HUES48 (cell line): ENCODE data around the gene KMO.

Experiments
- H3K27ac ChIP-seq: one replicate; pipeline ENCODE4 v1.7.0; 2013; ENCODE audit warnings: low read depth, low read length, inconsistent platforms
- H3K27me3 ChIP-seq: 2 replicates; pipeline ENCODE4 v1.6.1; 2013; ENCODE audit warnings: mild to moderate bottlenecking, low read length; ENCODE audit not compliant: control insufficient read depth, insufficient read depth
- H3K36me3 ChIP-seq: 2 replicates; pipeline ENCODE4 v1.6.1; 2013; ENCODE audit warnings: low read length; ENCODE audit not compliant: control insufficient read depth, insufficient read depth
- H3K4me1 ChIP-seq: 2 replicates; pipeline ENCODE4 v1.6.1; 2013; ENCODE audit warnings: mild to moderate bottlenecking, low read length; ENCODE audit not compliant: control insufficient read depth, insufficient read depth
- H3K4me3 ChIP-seq: 2 replicates; pipeline ENCODE4 v1.5.1; 2013; ENCODE audit warnings: mild to moderate bottlenecking, low read depth, low read length
- H3K9ac ChIP-seq: 2 replicates; pipeline ENCODE4 v1.6.1; 2013; ENCODE audit warnings: mild to moderate bottlenecking, low read depth, low read length, moderate library complexity
- H3K9me3 ChIP-seq: 2 replicates; pipeline ENCODE4 v1.6.1; 2013; ENCODE audit warnings: low read length; ENCODE audit not compliant: control insufficient read depth, insufficient read depth

KMO gene

DNA sequence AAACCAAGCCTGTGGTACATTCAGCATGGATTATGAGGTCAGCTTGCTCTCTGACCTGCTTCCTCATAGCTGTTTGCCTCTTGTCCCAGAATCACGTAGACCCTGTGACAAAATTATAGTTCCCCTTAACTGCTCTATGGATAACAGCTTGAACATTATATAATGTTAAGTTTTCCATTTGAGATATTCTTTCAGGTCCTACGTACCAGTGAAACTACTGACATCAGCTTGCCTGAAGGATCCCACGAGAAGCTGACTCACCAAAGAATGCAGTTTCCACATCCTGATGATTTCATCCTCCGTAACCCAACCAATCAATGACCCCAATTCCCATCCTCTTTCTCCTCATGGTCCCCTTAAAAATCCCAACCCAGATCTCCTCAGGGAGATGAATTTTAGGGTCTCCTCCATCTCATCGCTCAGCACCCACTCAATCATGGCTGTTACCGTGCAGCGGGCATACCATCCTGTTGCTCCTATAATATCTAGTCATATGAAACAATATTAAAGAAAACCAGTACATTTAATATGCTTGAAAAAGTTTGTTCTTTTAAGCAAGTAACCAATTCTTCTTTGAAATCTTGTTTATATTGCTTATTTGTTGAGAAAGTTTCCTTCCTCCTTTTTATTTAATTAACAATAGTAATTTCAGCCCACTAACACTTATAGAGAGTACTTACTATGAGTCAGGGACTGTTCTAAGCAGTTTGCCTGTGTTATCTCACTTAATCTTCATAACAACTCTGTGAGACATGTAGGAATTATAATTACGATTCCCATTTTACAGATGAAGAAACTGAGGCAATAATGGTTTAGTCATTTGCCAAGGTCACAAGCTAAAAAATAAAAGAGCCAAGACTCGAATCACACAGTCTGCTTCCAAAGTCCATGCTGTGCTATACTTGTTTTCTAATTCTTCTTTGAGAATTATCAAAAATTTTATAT lies 80.6 kb downstream of the KMO start:
- no peaks in the 10 kb centered on the region for H3K9me3 ChIP-seq
- no peaks in the 10 kb centered on the region for H3K27me3 ChIP-seq
- no peaks in the 10 kb centered on the region for H3K36me3 ChIP-seq
- H3K9ac ChIP-seq, result no peak overlapping the region
- H3K4me3 ChIP-seq, result no peak overlapping the region
- H3K4me1 ChIP-seq, result no peaks in the 10 kb centered on the region
- H3K27ac ChIP-seq, result no peak overlapping the region

DNA sequence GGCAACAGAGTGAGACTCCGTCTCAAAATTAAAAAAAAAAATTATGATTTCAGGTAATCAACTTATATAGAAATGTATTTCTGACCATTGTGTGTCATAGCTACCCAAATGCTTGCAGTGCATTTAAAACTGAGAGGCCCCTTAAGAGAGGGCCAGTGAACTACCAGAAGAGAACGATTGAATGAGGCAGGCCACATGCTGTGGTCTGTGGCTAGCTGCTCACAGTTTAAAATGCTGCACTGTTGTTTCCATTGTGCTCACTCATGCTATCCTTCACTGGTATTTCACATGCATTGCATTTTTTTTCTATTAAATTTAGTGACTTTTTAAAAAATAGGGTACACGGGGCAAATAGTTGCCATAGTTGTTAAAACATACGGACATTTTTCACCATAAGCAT lies 82.0 kb downstream of the KMO start:
- Histone ChIP-seq H3K9me3 (no peaks in the 10 kb centered on the region), H3K36me3 (no peaks in the 10 kb centered on the region), H3K4me1 (no peaks in the 10 kb centered on the region), H3K4me3 (no peak overlapping the region), H3K9ac (no peak overlapping the region), H3K27me3 (no peaks in the 10 kb centered on the region), H3K27ac (no peak overlapping the region)

DNA sequence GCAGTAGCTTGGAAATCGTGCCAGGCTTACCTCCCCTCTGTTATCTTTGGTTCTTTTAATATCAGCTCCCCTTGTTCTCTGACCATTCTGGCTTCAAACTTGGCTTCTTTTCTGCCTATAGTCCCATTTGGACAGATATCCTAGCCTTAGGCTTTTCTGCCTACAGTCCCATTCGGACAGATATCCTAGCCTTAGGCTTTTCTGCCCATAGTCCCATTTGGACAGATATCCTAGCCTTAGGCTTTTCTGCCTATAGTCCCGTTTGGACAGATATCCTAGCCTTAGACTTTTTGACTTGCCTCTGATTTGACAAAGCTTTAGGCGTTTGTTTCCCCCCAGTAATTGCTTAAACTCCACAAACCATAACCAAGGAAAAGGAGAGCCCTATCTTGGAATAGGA lies 82.4 kb downstream of the KMO start:
- H3K4me1 ChIP-seq, result no peaks in the 10 kb centered on the region
- no peak overlapping the region for H3K9ac ChIP-seq
- no peaks in the 10 kb centered on the region for H3K9me3 ChIP-seq
- no peak overlapping the region for H3K27ac ChIP-seq
- no peaks in the 10 kb centered on the region for H3K27me3 ChIP-seq
- no peaks in the 10 kb centered on the region for H3K36me3 ChIP-seq
- H3K4me3 ChIP-seq, result no peak overlapping the region

DNA sequence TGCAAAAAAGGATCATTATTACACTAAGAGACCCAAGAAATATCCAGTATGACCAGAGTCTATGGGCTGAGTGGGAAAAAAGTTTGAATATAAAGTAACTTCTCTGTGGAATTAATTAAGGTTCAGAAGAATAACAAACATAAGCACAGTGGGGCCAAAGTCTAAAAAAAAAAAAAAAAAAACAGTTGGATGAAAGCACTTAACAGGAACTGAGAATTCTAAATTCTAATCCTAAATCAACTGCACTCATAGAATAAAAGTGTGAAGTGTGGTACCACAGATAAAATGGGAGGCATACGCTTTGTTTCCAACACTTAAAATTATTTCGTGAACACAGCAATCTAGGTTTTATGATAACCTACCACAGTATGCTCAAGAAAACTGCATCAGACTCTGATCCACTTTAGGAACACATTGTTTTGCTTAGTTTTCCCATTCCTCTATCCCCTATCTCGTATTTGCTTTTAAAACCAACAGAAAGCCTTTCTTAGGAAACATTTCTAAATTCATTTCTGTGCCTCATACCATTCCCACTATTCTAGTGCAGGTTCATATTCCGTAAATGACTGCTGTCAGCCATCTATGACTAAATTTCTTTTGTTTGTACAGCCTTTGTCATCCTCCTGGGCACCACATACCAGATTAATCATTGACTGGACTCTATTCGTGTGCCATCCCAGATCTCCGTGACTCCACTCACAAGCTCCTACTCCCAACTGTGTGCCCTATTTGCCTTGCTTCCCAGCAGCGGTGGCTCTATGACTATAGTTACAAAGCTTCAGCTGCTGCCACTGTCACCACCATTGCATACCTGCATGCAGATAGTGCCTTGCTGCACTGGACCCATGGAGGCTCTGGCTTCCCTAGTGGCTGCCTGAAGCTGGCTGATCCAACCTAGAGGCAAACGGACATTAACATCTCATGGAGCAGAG lies 83.1 kb downstream of the KMO start:
- Histone ChIP-seq H3K36me3 (no peaks in the 10 kb centered on the region), H3K27ac (no peak overlapping the region), H3K4me3 (no peak overlapping the region), H3K4me1 (no peaks in the 10 kb centered on the region), H3K27me3 (no peaks in the 10 kb centered on the region), H3K9ac (no peak overlapping the region), H3K9me3 (no peaks in the 10 kb centered on the region)

DNA sequence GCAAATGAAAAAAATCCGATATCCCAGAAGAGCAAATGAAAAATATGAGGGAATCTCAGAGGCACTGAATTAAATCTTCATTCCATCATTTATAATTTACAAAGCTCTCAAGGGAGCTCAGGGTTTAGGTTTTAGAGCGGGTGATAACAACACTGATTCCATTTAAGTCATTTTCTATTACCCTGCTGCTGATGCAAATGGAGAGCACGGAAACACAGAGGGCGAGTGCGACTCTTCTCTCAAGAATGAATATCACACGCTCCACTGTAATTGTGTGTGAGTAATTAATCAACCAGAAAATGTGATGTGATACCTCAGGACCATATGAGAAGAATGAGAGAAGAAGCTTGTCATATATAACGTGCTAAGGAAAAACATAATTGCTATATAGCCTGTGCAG lies 85.2 kb downstream of the KMO start:
- Histone ChIP-seq H3K36me3 (no peaks in the 10 kb centered on the region), H3K27ac (no peak overlapping the region), H3K4me1 (no peaks in the 10 kb centered on the region), H3K9me3 (no peaks in the 10 kb centered on the region), H3K4me3 (no peak overlapping the region), H3K27me3 (no peaks in the 10 kb centered on the region), H3K9ac (no peak overlapping the region)

DNA sequence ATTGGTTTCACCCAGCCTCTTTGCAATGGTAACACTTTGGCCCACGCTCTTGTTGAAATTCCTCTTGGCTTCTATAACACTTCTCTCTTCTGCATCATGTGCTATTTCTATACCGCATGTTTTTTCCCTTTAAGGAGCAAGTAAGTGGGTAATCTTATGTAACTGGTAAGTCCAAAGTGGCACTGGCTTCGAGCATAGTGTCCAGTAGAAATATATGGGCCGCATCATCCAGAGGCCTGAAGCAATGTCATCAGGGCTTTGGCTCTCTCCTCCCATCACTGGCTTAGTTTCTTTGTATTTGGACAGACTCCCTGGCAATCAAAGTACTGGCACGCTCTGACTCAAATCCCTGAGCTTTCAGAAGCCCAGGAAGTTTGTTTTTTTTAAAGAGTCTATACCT lies 90.5 kb downstream of the KMO start:
- H3K4me1 ChIP-seq, result peaks cover 4% of the 10 kb centered on the region; the same call in 1 of the 2 replicates
- no peaks in the 10 kb centered on the region; the same call in 1 of the 2 replicates for H3K36me3 ChIP-seq
- no peaks in the 10 kb centered on the region for H3K27me3 ChIP-seq

DNA sequence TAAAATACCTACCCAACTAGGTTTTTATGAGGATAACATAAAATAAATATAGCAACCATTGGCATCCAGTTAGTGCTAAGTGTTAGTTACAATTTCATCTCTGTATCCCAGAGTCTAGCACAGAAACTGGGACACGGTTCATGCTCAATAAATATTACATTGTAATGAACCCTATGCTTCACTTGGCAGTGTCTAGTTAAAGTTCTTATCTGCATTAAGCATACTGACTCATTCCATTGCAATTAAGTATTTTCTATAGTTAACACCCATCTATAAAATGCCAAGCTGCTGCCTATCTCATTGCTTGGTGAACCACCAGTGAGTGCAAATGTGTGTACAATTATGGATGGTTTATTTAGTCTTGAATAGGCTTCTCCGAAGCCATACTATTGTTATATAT lies 92.8 kb downstream of the KMO start:
- Histone ChIP-seq H3K36me3 (no peaks in the 10 kb centered on the region; the same call in 1 of the 2 replicates), H3K4me1 (peaks cover 7% of the 10 kb centered on the region; the same call in 1 of the 2 replicates), H3K27ac (no peak overlapping the region), H3K9me3 (no peaks in the 10 kb centered on the region), H3K9ac (no peak overlapping the region), H3K4me3 (no peak overlapping the region), H3K27me3 (no peaks in the 10 kb centered on the region)

More for the DNA sequence above, 90.5 kb downstream of the KMO start:
- no peaks in the 10 kb centered on the region for H3K9me3 ChIP-seq
- no peak overlapping the region for H3K4me3 ChIP-seq
- H3K9ac ChIP-seq, result no peak overlapping the region
- no peak overlapping the region for H3K27ac ChIP-seq

DNA sequence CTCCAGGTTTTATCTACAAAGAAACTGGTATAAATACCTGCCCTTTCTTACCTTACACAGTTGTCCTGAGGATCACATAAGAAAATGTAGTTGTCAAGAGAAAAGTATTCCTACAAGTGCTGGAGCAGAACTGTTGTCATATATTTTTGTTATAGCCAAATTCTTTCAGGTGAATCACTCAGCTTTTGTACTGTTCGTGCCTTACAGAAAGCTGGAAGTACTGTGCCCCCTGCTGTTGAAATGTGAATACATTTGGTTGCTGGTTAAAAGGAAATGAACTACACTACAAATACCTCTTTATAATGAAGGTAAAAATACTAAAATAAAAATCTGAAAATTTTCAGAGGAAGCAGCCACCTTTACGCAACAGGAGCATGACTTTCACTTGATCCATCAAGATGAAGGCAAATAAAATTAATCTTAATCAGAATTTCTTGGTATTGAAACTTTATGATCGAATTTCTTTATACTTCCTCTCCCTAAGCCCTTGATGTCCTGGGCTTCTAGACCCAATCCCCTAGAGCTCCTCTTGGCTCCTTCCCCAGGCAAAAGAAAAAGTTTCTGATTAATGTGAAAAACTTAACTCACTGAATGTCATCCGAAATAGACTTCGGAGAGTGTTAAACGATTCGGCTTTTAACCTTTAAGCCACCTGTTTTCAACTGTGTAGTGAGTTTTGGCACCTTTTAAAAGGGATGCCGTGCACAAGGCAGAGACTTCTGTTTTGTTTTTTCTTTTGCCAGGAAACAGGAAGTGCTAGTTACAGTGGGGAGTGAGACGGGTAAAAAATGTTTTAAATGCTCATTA lies 95.5 kb downstream of the KMO start:
- Histone ChIP-seq H3K4me1 (peaks cover 11% of the 10 kb centered on the region), H3K9ac (no peak overlapping the region), H3K27me3 (no peaks in the 10 kb centered on the region), H3K4me3 (no peak overlapping the region), H3K27ac (peak overlapping the region; percentile 62), H3K9me3 (no peaks in the 10 kb centered on the region), H3K36me3 (peaks cover 4% of the 10 kb centered on the region; the same call in 1 of the 2 replicates)

DNA sequence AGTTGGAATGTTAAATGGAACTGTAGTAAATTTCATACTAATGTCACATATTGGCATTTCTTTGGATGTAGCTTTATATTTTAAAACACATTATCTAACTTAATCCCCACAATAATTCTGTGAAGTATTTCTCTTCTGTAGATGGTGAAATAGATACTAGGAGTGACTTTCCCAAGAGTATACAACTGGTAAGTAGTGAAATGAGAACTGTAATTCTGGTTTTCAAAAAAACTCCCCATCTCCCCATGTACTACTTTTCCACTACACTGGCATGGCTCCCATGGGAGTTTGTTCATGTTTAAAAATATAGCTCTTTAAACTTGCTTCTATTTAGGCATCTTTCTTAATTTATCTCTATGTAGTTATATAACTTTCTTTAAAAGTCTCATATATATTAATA lies 97.8 kb downstream of the KMO start:
- H3K9ac ChIP-seq, result no peak overlapping the region
- H3K4me1 ChIP-seq, result peaks cover 11% of the 10 kb centered on the region
- no peak overlapping the region for H3K4me3 ChIP-seq
- no peak overlapping the region for H3K27ac ChIP-seq
- no peaks in the 10 kb centered on the region for H3K27me3 ChIP-seq
- H3K9me3 ChIP-seq, result no peaks in the 10 kb centered on the region
- H3K36me3 ChIP-seq, result peaks cover 21% of the 10 kb centered on the region

DNA sequence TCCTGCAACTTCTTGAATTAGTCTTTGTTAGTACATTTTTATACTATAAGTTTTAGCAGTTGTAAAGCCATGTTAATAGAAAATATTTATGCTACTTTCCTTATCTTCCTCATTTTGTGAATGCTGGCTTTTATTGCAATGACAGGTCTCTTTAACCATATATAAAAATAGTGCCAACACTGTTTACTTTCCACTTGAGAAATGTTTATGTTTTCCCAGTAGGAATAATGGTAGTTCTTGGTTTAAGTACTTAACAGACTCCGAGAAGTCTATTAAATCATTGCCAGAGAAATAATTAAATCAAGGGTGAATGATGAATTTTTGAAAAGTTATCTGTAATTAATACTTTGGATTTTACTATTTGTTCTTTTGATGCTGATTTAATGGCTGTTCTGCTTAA lies 98.3 kb downstream of the KMO start:
- no peaks in the 10 kb centered on the region for H3K9me3 ChIP-seq
- H3K27ac ChIP-seq, result no peak overlapping the region
- no peak overlapping the region for H3K9ac ChIP-seq
- H3K4me3 ChIP-seq, result no peak overlapping the region
- peaks cover 11% of the 10 kb centered on the region for H3K4me1 ChIP-seq
- H3K27me3 ChIP-seq, result no peaks in the 10 kb centered on the region
- peaks cover 26% of the 10 kb centered on the region for H3K36me3 ChIP-seq
